Placental epithelial cell (primary cell): ENCODE measurements around the gene JMJD6. TPM values are rescaled to one million over a fixed set of nuclear protein-coding genes. Genes with fewer than 3 reads are reported as not detected.

Source experiments
- small RNA-seq: library from RNA; depleted of rRNA; stranded (forward); fragments of <200 nt; gene quantifications from one replicate; pipeline ENCODE3, GENCODE V24; 2012
- total RNA-seq: library from RNA; depleted of rRNA; stranded (reverse); fragments of >200 nt; gene quantifications from 2 replicates; pipeline ENCODE4 v1.2.3, GENCODE V29; 2012

JMJD6 gene
- total RNA-seq, result 11.4 and 11.5 TPM in 2 replicates

DNA sequence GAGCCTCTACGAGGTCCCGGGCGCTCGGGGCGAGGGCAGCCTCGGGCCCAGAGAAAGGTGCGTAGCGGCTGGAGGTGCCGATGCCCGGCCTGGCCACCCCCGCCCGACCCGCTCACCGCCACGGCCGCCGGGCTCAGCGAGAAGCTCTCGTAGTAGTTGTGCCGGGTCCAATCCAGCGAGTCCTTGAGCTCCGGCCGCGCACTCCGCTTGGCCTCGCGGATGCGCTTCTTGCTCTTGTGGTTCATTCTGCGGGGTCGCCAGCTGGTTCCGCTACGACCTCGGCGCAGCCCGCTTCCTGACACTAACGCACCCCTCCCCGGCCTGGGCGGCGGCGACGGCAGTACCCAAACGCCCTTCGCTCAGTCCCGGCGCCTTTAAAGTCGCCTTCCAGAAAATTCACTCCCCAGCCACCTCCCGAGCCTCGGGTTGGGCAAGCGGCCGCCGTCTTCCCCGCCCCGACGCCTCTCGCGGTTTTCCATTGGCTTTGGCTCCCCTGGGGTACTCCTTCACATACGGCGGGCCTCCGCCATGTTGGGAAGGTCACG is at the start of gene JMJD6:
JMJD6 (minus strand) TSS at position 376 of the 545 bp plus-strand sequence; CDS start at position 245, 131 bp downstream.

DNA sequence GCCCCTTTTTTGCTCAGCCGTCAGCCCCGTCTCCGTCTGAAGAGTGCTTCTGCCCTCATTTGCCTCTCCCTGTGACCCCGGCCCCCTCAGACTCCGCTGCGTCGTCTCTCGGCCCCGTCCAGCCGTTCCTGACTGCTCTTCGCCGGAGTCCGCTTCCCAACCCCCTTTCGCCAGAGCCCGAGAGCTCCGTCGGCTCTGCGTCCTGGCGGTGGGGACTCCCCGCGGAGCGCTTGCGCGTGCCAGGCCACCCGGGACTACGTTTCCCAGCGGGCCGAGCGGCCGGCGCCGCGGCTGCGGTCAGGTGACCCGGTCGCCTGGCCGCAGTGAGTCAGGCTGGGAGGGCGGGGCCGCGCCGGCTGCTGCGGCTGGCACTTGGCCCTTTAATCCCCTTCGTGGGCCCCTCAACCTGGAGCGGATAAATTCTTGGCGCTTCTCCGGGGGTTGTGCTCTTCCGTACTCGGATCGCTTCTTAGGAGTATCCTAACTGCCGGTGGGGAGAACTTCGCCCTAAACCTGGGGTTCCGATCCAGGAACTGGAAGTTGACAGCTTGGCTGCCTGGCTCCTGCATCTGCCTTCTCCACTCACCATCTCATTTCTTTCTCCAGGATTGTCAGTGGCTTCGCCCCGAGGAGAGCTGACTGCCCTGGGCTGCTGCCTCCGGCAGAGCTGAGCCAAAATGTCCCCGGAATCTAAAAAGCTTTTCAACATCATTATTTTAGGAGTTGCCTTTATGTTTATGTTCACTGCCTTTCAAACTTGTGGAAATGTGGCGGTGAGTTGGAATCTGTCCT is 11.5 kb upstream of the JMJD6 start, which contains the start of gene MFSD11:
MFSD11 (plus strand) TSS at position 444 of the 792 bp plus-strand sequence; CDS start at position 678, 234 bp downstream.

DNA sequence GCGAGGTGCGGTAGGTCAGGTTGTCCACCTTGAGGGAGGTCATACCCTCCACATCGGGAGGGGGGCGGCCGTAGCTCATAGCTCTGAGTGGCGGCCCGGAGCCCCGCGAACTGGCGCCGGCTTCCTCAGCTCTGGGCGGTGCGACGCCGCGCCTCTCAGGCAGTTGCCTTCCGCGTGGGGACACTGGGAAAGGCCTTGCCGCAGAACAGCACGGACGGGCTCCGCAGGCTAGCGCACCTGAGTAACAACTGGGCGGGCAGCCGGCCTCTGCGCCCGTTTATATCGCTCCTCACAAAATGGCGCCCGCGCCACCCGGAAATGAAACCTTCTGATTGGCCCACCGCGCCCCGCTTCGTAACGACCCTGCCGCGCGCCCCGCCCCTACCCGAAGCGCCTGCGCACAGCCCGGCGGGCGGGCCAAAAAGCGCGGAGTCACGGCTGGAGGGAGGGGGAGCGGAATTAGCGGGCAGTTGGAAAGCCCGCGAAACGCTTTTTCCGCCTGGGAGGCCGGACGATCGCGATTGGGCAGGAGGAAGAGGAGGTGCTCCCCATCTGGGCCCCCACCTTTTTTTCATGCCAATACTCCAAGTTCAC is 10.8 kb upstream of the JMJD6 start, which contains the start of gene SRSF2:
SRSF2 (minus strand) TSS at position 250 of the 594 bp plus-strand sequence; CDS start at position 79, 171 bp downstream.

DNA sequence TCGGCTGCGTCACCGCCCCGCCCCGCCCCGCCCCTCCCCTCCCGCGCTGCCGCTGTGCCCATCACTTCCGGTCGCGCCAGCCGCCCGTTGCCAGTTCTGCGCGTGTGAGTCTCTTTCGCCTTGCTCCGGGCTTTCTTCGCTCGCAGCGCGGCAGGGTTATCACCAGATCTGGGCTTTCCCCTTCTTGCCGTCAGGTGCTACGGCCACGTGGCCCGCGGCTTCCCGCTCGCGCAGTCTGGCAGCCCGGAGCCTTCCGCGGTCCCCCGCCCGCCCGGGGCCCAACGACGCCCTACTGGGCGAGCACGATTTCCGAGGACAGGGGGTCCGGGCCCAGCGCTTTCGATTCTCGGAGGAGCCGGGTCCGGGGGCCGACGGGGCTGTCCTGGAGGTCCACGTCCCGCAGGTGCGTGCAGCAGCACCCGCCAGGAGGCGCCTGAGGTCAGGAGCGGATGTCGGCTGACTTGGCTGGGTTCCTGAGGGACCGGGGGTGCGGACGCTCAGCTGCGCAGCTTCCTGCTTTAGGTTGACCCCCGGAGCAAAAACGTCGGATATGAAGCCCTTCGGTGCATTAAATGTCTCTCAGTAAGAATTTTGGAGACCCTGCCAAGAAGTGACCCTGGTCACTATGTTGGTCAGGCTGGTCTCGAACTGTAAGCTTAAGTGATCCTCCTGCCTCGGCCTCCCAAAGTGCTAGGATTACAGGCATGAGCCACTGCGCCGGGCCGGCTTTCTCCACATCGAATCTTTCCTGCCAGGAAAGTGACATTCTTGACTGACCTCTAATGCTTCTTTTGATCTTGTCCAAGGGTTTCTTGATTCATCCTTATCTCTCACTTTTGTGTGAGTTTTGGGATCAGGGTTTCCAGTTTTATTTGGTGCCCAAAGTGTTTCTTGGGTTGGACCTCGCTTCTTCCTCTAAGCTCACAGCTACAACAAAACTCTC is 641 bp upstream of the JMJD6 start, which contains the start of gene METTL23:
METTL23 (plus strand) TSS at position 64 of the 943 bp plus-strand sequence. CDS start 2,872 bp downstream, outside the sequence.

DNA sequence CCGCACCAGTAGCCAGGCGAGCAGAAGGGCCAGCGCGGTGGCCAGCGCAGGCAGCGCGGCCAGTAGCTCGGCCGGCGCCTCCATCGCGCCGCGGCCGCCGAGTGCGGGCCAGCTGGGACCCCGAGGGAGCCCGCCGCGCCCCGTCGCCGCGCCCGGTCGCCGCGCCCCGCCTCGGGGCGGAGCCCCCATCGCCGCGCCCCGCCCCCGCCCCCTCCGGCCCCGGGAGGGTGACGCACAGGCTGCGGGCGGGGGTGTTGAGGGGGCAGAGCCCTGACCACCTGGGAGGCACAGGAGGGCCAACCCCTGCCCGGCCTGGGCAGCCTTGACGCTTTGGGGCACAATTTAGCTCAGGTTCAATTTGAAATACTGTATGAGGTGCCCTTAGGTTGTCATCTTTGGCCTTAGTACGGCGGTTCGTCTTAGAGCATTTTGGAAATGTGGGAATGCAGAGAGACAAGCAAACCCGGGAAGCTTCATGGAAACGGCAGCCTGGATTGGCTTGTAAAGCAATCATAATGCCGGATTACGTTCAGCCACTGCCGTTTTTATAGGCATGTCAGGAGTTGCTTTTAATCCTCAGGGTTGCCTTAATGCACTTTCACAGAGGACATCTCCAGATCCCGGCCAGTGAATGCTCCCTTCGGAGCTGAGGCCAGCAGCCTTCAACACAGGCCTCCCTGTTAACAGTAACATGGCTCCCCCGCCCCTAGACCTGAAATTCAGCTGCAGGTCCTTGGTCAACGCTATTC is 15.4 kb downstream of the JMJD6 start, which contains the start of gene MXRA7:
MXRA7 (minus strand) TSS at position 103 of the 749 bp plus-strand sequence; CDS start at position 84, 19 bp downstream.

Small RNA genes within 50 kb of the gene (small RNA-seq; reads per million reads assigned to genes)
- gene AC005837.3 (not detected), gene RF02271 (not detected), gene RNU6-97P (not detected), gene RNY4P36 (not detected)

Other genes starting within 250 kb of the JMJD6 start
- gene RHBDF2, start 225.2 kb downstream of the JMJD6 start, total RNA-seq, result 11.0 and 15.8 TPM in 2 replicates
- 1.2 and 2.0 TPM in 2 replicates for gene CYGB, start 188.9 kb downstream of the JMJD6 start, total RNA-seq
- gene PRCD, start 186.6 kb downstream of the JMJD6 start, total RNA-seq, result 0.43 TPM in 1 of 2 replicates, not detected in the other
- gene ST6GALNAC2, start 140.7 kb downstream of the JMJD6 start, total RNA-seq, result 8.6 and 20.8 TPM in 2 replicates
- gene ST6GALNAC1, start 82.8 kb downstream of the JMJD6 start, total RNA-seq, result 0.79 and 1.3 TPM in 2 replicates
- gene MXRA7, start 15.6 kb downstream of the JMJD6 start, total RNA-seq, result 263 and 346 TPM in 2 replicates
- 17.9 and 23.2 TPM in 2 replicates for gene METTL23, start 233 bp upstream of the JMJD6 start, total RNA-seq
- 94.6 and 210 TPM in 2 replicates for gene SRSF2, start 10.7 kb upstream of the JMJD6 start, total RNA-seq
- 46.2 and 49.5 TPM in 2 replicates for gene MFSD11, start 11.5 kb upstream of the JMJD6 start, total RNA-seq
- gene MGAT5B, start 141.8 kb upstream of the JMJD6 start, total RNA-seq, result 2.0 and 2.1 TPM in 2 replicates